SK-N-MC (cell line): ENCODE measurements around the gene PTGES2.
"Not testable (repeated sequence)": the region's sequence is repeated elsewhere in the genome, so short reads cannot be mapped to it uniquely, and the experiment has no call there.

ENCODE experiments used
- EZH2 ChIP-seq: fragments of 200-600 bp; sonication (generic); IDR thresholded peaks from one replicate; pipeline ENCODE4 v1.6.1; 2017; ENCODE audit warnings: antibody characterized with exemption
- POLR2AphosphoS5 ChIP-seq: IDR thresholded peaks from 2 replicates; pipeline ENCODE4 v1.6.1; 2012; ENCODE audit warnings: mild to moderate bottlenecking, low read depth, low read length, borderline replicate concordance

- not testable (repeated sequence) for TF ChIP-seq POLR2AphosphoS5, EZH2
Observed at GRCh38 chr9:128111726-128112125, 15.8 kb downstream of the PTGES2 start.
